ENCODE measurements around the gene C5AR1.
"Not testable (repeated sequence)": the region's sequence is repeated elsewhere in the genome, so short reads cannot be mapped to it uniquely, and the experiment has no call there.

The C5AR1 gene

GRCh38 chr19:47331931-47332547 lies 22.4 kb downstream of the C5AR1 start, which contains the start of gene C5AR2:
Gene C5AR2 (plus strand): TSS chr19:47332175. CDS start chr19:47340800, 8,625 bp downstream.
- peak; percentile 40 for DNase-seq (ENCODE audit: low read depth)

DNA sequence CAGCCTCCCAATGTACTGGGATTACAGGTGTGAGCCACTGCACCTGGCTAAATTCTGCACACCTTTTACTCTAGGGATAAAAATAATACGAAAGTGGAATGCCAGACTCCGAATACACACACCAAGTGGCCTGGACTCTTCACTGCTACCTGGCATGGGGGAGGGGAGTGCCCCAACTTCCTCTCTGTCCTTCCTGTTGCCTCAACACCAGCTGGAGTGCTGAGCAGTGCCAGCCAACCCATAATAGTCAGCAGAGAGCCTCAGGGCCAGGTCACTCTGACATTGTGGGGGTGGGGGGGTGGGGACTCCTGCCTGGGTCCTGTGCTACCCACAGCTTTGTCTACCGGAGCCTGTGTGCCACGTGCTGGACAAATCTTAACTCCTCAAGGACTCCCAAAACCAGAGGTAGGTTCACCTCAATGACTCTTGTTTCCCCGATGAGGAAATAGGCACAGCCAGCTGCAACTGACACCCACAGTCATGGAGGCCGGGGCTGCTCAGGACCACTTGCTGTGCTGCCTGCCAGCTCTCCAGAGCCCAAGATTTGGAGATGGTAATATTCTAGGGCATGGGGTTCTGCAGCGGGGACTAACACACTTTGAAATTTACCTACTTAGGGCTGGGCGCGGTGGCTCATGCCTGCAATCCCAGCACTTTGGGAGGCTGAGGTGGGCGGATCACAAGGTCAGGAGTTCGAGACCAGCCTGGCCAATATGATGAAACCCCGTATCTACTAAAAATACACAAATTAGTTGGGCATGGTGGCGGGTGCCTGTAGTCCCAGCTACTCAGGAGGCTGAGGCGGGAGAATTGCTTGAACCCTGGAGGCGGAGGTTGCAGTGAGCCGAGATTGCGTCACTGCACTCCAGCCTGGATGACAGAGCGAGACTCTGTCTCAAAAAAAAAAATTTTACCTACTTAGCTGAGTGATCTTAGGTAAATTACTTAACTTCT lies 27.4 kb downstream of the C5AR1 start:
- not testable (repeated sequence) for DNase-seq (ENCODE audit: low read depth)

DNA sequence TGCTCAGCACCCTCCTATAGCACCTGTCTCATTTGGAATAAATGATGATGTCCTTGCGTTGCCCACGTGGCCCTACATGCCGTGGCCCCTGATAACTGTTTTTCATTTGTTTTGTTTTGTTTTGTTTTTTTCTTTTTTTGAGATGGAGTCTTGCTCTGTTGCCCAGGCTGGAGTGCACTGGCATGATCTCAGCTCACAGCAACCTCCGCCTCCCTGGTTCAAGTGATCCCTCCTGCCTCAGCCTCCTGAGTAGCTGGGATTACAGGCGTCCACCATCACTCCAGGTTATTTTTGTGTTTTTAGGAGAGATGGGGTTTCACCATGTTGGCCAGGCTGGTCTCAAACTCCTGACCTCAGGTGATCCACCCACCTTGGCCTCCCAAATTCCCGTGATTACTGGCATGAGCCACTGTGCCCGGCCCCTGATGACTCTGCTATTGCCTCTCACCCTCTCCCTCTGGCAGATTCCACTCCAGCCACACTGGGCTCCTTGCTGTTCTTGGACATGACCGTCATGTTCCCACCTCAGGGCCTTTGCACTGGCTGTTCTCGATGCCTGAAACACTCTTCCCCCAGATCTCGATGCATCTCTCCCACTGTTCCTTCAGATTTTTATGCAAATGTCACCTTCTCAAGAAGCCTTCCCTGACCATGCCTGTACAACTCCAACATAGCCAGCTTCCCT lies 29.7 kb downstream of the C5AR1 start:
- no peak for DNase-seq (ENCODE audit: low read depth)

GRCh38 chr19:47340477-47341208 lies 31.0 kb downstream of the C5AR1 start:
- no peak for DNase-seq (ENCODE audit: low read depth)

- no peak for DNase-seq (ENCODE audit: low read depth)
Observed at GRCh38 chr19:47341734-47342133, 32.1 kb downstream of the C5AR1 start.

GRCh38 chr19:47343194-47343802 lies 33.6 kb downstream of the C5AR1 start:
- no peak for DNase-seq (ENCODE audit: low read depth)

DNA sequence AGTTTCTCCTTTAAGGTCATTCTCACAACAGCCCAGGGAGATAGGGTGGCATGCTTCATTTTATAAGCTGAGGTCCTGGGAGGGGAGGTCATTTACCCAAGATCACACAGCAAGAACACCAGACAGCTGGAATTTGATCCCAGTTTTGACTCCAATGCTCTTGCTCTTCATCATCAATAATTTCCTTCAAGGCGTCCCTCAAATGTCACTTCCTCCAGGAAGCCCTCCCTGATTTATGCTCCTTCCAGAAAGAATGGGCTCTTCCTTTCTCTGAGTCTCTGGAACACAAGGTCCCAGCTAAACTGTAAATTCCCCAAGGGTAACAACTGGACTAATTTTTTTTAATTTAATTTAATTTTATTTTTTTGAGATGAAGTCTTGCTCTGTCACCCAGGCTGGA lies 34.8 kb downstream of the C5AR1 start:
- no peak for DNase-seq (ENCODE audit: low read depth)

DNA sequence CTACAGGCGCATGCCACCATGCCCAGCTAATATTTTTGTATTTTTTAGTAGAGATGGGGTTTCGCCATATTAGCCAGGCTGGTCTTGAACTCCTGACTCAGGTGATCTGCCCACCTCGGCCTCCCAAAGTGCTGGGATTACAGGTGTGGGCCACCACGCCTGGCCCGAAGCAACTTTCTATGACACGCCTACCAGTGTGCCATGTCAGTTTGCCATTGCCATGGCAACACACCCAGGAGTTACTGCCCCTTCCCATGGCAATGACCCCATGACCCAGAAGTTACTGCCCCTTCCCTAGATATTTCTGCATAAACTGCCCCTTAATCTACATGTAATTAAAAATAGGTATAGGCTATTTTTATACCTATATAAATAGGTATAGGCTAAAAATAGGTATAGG lies 36.4 kb downstream of the C5AR1 start:
- not testable (repeated sequence) for DNase-seq (ENCODE audit: low read depth)

DNA sequence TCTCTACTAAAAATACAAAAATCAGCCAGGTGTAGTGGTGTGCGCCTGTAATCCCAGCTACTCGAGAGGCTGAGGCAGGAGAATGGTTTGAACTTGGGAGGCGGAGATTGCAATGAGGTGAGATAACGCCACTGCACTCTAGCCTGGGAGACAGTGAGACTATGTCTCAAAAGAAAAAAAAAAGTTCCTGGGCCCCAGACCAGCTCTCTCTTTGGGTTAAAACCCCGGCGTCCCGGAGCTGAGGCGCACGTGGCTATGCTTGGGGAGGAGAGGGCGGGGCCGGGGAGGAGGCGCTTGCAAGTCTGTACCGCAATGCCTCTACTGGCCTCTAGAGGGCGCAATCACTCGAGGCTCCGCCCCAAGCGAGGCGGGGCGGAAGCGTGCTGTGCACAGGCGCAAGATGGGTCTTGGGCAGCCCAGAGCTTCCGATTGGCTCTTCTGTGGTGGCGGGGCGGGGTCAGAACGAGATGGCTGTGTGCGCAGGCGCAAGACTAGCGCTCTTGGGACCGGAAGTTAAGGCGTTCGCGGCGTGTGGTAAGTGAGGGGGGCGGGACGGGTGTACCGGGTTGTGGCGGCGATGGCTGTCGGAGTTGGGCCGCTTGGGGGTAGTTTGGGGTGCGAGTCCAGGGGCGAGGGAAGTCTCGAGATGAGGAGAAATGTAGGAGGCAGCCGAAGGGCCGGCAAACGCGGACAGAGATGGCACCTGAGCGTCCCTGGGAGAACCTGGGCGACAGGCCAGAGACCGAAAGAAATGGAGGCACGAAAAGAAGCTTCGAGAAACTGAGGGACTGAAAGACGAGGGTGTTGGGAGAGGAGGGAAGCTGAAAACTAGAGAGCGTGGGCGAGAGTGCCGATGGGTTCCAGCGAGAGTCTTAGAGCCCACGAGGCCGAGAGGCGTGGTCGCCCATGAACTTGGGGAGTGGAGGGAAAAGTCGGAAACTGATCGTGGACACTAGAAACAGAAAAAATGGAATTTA lies 39.4 kb downstream of the C5AR1 start, which contains the start of gene DHX34:
DHX34 (plus strand) TSS at position 497 of the 977 bp plus-strand sequence. CDS start 3,716 bp downstream, outside the sequence.
- DNase-seq (ENCODE audit: low read depth) = peak; percentile 96

DNA sequence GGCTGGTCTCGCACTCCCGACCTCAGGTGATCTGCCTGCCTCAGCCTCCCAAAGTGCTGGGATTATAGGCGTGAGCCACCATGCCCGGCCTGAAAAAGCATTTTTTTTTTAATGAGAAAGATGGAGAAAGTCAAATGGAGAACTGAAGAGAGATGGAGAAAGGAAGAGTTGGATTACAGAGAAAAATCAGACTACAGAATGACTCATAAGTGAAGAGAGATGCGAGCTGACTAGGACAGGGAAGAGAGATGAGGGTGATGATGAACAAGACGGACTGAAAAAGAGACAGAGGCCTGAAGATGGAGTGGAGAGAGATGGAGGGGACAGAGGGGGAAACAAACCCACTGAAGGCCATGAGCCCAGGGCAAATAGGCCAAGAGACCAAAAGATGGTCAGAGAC lies 41.0 kb downstream of the C5AR1 start:
- DNase-seq (ENCODE audit: low read depth) = no peak

GRCh38 chr19:47351548-47351947 lies 41.9 kb downstream of the C5AR1 start:
- DNase-seq (ENCODE audit: low read depth) = no peak

GRCh38 chr19:47352095-47352494 lies 42.4 kb downstream of the C5AR1 start:
- no peak for DNase-seq (ENCODE audit: low read depth)

- no peak for DNase-seq (ENCODE audit: low read depth)
Observed at GRCh38 chr19:47353307-47353712, 43.6 kb downstream of the C5AR1 start.

- DNase-seq (ENCODE audit: low read depth) = no peak
Observed at GRCh38 chr19:47356900-47357299, 47.2 kb downstream of the C5AR1 start.

GRCh38 chr19:47357788-47358680 lies 48.4 kb downstream of the C5AR1 start:
- DNase-seq (ENCODE audit: low read depth) = no peak

- no peak for DNase-seq (ENCODE audit: low read depth)
Observed at GRCh38 chr19:47358936-47359335, 49.3 kb downstream of the C5AR1 start.

- DNase-seq (ENCODE audit: low read depth) = no peak
Observed at GRCh38 chr19:47362321-47362720, 52.7 kb downstream of the C5AR1 start.

DNA sequence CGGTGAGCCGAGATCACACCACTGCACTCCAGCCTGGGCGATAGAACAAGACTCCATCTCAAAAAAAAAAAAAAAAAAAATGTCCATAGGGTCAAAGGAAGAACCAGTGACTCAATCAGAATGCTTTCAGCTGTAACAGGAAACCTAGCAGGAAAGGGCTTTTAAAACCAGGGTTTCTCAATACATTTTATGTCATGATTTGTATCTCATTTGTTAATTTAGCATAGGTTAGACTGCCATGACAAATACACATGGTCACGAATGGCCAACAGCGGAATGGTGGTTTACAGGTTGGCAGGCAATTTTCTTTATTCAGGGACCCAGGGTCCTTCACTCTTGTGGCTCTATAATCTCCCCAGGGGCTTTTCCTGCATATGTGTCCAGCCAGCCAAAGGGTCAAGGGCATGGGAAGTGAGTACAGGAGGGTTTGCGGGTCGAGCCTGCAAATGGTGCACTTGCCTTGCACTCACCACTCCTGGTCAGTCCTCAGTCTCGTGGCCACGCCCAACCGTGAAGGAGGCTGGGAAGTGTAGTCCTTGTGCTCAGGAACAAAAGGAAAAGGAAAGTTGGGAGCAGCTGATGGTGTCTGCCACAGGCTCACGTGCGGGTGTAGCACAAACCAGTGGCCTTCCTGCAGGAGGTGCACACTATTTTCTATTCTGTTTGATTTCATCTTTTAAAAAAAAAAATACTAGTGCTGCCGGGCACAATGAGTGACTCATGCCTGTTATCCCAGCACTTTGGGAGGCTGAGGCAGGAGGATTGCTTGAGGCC lies 54.3 kb downstream of the C5AR1 start:
- DNase-seq (ENCODE audit: low read depth) = no peak

Measured in stromal cell of bone marrow (primary cell).